ENCODE data around the gene PCSK2. TPM values are rescaled to one million over a fixed set of nuclear protein-coding genes. Genes with fewer than 3 reads are reported as not detected.
A peak's percentile ranks its signal among the peaks of the same experiment; 100 is the strongest.

The PCSK2 gene
- total RNA-seq, 1 donor from 2014 or later = not detected

- DNase-seq (ENCODE audit: low read depth) = no peak
- no peak for TF ChIP-seq CTCF (conservative IDR thresholded peaks at IDR 0.05; ENCODE audit: low read depth, low read length)
- no peak overlapping the region for H3K4me3 ChIP-seq (ENCODE audit: low read depth, low read length)
Measured at GRCh38 chr20:17502105-17502504, 275.3 kb downstream of the PCSK2 start.

GRCh38 chr20:17503301-17504065 lies 276.6 kb downstream of the PCSK2 start:
- H3K4me3 ChIP-seq (ENCODE audit: low read depth, low read length) = no peak overlapping the region
- TF ChIP-seq CTCF (conservative IDR thresholded peaks at IDR 0.05; ENCODE audit: low read depth, low read length) = no peak
- DNase-seq (ENCODE audit: low read depth) = no peak

GRCh38 chr20:17504066-17504897 lies 277.4 kb downstream of the PCSK2 start:
- no peak for TF ChIP-seq CTCF (conservative IDR thresholded peaks at IDR 0.05; ENCODE audit: low read depth, low read length)
- no peak for DNase-seq (ENCODE audit: low read depth)
- H3K4me3 ChIP-seq (ENCODE audit: low read depth, low read length) = peak overlapping the region; percentile 55

GRCh38 chr20:17504898-17505635 lies 278.2 kb downstream of the PCSK2 start:
- H3K4me3 ChIP-seq (ENCODE audit: low read depth, low read length) = peak overlapping the region; percentile 55
- peak; percentile 62 for TF ChIP-seq CTCF (conservative IDR thresholded peaks at IDR 0.05; ENCODE audit: low read depth, low read length)
- DNase-seq (ENCODE audit: low read depth) = no peak

- no peak for TF ChIP-seq CTCF (conservative IDR thresholded peaks at IDR 0.05; ENCODE audit: low read depth, low read length)
- DNase-seq (ENCODE audit: low read depth) = no peak
- peak overlapping the region; percentile 55 for H3K4me3 ChIP-seq (ENCODE audit: low read depth, low read length)
Measured at GRCh38 chr20:17505636-17506517, 279.0 kb downstream of the PCSK2 start.

- DNase-seq (ENCODE audit: low read depth) = no peak
- H3K4me3 ChIP-seq (ENCODE audit: low read depth, low read length) = no peak overlapping the region
- TF ChIP-seq CTCF (conservative IDR thresholded peaks at IDR 0.05; ENCODE audit: low read depth, low read length) = no peak
Measured at GRCh38 chr20:17507032-17507431, 280.2 kb downstream of the PCSK2 start.

Measured in epithelial cell of proximal tubule (primary cell).